Stomach (tissue), 4 donors: ENCODE measurements around the gene NINJ2.

Experiments used
- EP300 ChIP-seq: sonication (generic); formaldehyde crosslinking; IDR thresholded peaks from one replicate; pipeline ENCODE4 v1.6.1; 2017; ENCODE audit warnings: antibody characterized with exemption
- POLR2A ChIP-seq, 4 donors: fragments of 450-650 bp; IDR thresholded peaks; one replicate each; pipeline ENCODE4 v1.6.1; 2016; ENCODE audit warnings: antibody characterized with exemption in 4 of 4, control low read depth in 2 of 4, mild to moderate bottlenecking in 1 of 4, moderate library complexity in 1 of 4
- TF ChIP-seq, protein P1 (sequence below), 7 experiments: fragments of 450-650 bp in 4 of 7; fragments of 200-600 bp in 3 of 7; sonication (generic) in 3 of 7; IDR thresholded peaks; one replicate each; pipeline ENCODE4 v1.5.1; 2016 to 2019; ENCODE audit warnings: antibody characterized with exemption in 7 of 7, control low read depth in 2 of 7, mild to moderate bottlenecking in 1 of 7

DNA sequence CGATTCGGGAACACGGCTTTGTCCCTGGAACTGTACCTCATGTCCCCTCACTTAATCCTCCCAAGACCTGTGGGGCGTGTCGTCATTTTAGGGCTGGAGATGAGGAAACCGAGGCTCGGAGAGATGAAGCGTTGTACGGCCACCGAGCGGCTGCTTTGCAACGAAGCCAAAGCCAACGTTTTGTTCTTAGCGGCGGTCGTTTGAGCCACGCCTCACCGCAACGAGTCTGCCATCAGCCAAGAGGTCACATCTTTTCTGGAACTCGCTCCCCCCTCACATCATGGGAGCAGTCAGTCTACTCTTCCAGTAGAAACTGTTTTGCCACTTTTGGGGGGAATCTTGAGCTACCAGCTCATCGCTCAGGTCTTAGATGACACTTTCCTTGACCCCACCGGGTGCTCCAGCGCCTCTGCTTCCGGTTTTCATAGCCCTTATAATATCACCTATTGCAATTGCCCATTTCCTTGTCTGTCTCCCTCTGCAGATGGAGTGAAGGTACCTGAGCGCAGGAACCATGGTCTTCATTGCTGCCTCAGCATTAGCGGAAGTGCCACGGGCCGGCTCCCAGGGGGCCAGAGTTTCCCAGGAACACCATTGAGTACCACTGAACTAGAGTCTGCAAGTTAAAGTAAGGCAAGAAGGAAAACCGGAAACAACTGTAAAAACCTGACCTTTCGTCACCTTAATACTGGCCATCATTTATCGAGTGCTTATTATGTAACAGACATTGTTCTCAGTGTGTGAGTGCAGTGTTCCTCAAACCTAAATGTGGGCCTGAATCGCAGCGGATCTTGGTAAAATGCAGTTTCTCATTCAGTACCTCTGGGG lies 19.6 kb downstream of the NINJ2 start:
- TF ChIP-seq, protein P1, sequence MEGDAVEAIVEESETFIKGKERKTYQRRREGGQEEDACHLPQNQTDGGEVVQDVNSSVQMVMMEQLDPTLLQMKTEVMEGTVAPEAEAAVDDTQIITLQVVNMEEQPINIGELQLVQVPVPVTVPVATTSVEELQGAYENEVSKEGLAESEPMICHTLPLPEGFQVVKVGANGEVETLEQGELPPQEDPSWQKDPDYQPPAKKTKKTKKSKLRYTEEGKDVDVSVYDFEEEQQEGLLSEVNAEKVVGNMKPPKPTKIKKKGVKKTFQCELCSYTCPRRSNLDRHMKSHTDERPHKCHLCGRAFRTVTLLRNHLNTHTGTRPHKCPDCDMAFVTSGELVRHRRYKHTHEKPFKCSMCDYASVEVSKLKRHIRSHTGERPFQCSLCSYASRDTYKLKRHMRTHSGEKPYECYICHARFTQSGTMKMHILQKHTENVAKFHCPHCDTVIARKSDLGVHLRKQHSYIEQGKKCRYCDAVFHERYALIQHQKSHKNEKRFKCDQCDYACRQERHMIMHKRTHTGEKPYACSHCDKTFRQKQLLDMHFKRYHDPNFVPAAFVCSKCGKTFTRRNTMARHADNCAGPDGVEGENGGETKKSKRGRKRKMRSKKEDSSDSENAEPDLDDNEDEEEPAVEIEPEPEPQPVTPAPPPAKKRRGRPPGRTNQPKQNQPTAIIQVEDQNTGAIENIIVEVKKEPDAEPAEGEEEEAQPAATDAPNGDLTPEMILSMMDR (IDR thresholded peaks at IDR 0.05), result no peak
- TF ChIP-seq EP300 (no peak), POLR2A (IDR thresholded peaks at IDR 0.05) (no peak)
